Peyer's patch (tissue), 4 donors: Measurements from ENCODE around the gene MNS1. TPM values are rescaled to one million over a fixed set of nuclear protein-coding genes. Genes with fewer than 3 reads are reported as not detected.

Experiments used
- DNase-seq, 3 donors: peaks; one replicate each; pipeline ENCODE4 v3.0.0-alpha.2; 2017 to 2019
- H3K27ac ChIP-seq, 4 donors: fragments of 200-600 bp; sonication (generic); one replicate each; pipeline ENCODE4 v1.5.1; 2016 to 2019
- H3K27me3 ChIP-seq, 2 donors: fragments of 200-600 bp; sonication (generic); one replicate each; pipeline ENCODE4 v1.5.1; 2019
- H3K36me3 ChIP-seq, 3 donors: fragments of 200-600 bp; sonication (generic); one replicate each; pipeline ENCODE4 v1.5.1; 2016 to 2019
- H3K4me1 ChIP-seq, 4 donors: fragments of 200-600 bp; sonication (generic); one replicate each; pipeline ENCODE4 v1.5.1; 2016 to 2019
- H3K4me3 ChIP-seq, 4 donors: fragments of 200-600 bp; sonication (generic); 1 replicate in 3 of 4; 2 replicates in 1 of 4; pipeline ENCODE4 v1.5.1; 2016 to 2019; ENCODE audit warnings: mild to moderate bottlenecking in 1 of 4
- H3K9me3 ChIP-seq, 4 donors: fragments of 200-600 bp; sonication (generic); one replicate each; pipeline ENCODE4 v1.5.1; 2016 to 2019; ENCODE audit warnings: mild to moderate bottlenecking in 1 of 4
- CTCF ChIP-seq, 6 experiments: fragments of 450-650 bp in 4 of 6; fragments of 200-600 bp in 2 of 6; sonication (generic) in 1 of 6; IDR thresholded peaks; one replicate each; pipeline ENCODE4 v1.5.1; 2017 to 2019; ENCODE audit warnings: antibody characterized with exemption in 6 of 6, mild to moderate bottlenecking in 3 of 6, moderate library complexity in 1 of 6
- POLR2A ChIP-seq, 2 donors: fragments of 450-650 bp; IDR thresholded peaks; one replicate each; pipeline ENCODE4 v1.5.1; 2017; ENCODE audit warnings: antibody characterized with exemption in 2 of 2, mild to moderate bottlenecking in 2 of 2, moderate library complexity in 2 of 2
- total RNA-seq, 4 donors: library from RNA; depleted of rRNA; stranded (reverse); fragments of >200 nt; gene quantifications; one replicate each; pipeline ENCODE4 v1.1.0, GENCODE V29; 2016

The MNS1 gene
- total RNA-seq, 4 donors from 2014 or later, result 0.70 to 3.2 (median 1.5) TPM

GRCh38 chr15:56393277-56393676, 71.7 kb downstream of the MNS1 start:
- no peak for DNase-seq
- no peaks in the 10 kb centered on the region for H3K36me3 ChIP-seq

GRCh38 chr15:56390739-56391267, 74.1 kb downstream of the MNS1 start:
- H3K9me3 ChIP-seq, result no peaks in the 10 kb centered on the region
- no peaks in the 10 kb centered on the region for H3K27me3 ChIP-seq
- H3K36me3 ChIP-seq, result no peaks in the 10 kb centered on the region
- no peak for TF ChIP-seq CTCF (IDR thresholded peaks at IDR 0.05)
- H3K4me1 ChIP-seq, result peaks cover 0 to 6% (median 0%) of the 10 kb centered on the region in 4 donors
- no peak overlapping the region for H3K4me3 ChIP-seq
- DNase-seq, result no peak
- no peak overlapping the region for H3K27ac ChIP-seq

More at GRCh38 chr15:56393277-56393676, 71.7 kb downstream of the MNS1 start:
- no peaks in the 10 kb centered on the region for H3K9me3 ChIP-seq
- no peaks in the 10 kb centered on the region for H3K27me3 ChIP-seq
- peaks cover 0 to 6% (median 0%) of the 10 kb centered on the region in 4 donors for H3K4me1 ChIP-seq
- no peak for TF ChIP-seq POLR2A (IDR thresholded peaks at IDR 0.05)
- peak in 1 of 6 experiments; percentile 21 for TF ChIP-seq CTCF (IDR thresholded peaks at IDR 0.05)
- H3K27ac ChIP-seq, result peak overlapping the region in 2 of 4 donors; percentile 4 to 28
- H3K4me3 ChIP-seq, result no peak overlapping the region

- TF ChIP-seq POLR2A (IDR thresholded peaks at IDR 0.05) (no peak), CTCF (IDR thresholded peaks at IDR 0.05) (no peak)
- Histone ChIP-seq H3K9me3 (no peaks in the 10 kb centered on the region), H3K27ac (no peak overlapping the region), H3K4me3 (no peak overlapping the region), H3K27me3 (no peaks in the 10 kb centered on the region), H3K4me1 (no peaks in the 10 kb centered on the region), H3K36me3 (no peaks in the 10 kb centered on the region)
- DNase-seq, result no peak
Measured at GRCh38 chr15:56385908-56386307, 79.0 kb downstream of the MNS1 start.

- DNase-seq, result no peak
- H3K9me3 ChIP-seq, result no peaks in the 10 kb centered on the region
- H3K27me3 ChIP-seq, result no peaks in the 10 kb centered on the region
- no peak overlapping the region for H3K27ac ChIP-seq
- H3K36me3 ChIP-seq, result no peaks in the 10 kb centered on the region
- H3K4me1 ChIP-seq, result no peaks in the 10 kb centered on the region
- TF ChIP-seq CTCF (IDR thresholded peaks at IDR 0.05) (no peak), POLR2A (IDR thresholded peaks at IDR 0.05) (no peak)
- no peak overlapping the region for H3K4me3 ChIP-seq
Measured at GRCh38 chr15:56383010-56383409, 81.9 kb downstream of the MNS1 start.

Other genes with a start within 250 kb of the MNS1 start
- gene RFX7, start 221.3 kb downstream of the MNS1 start, total RNA-seq, result 10 to 100 TPM in 3 of 4 donors, 1 to 10 TPM in 1; 9.6 to 20.6 (median 16.2) TPM
- gene TEX9, start 99.7 kb downstream of the MNS1 start, total RNA-seq, result 10 to 100 TPM; 18.3 to 27.5 (median 24.3) TPM